Prostate gland (tissue), 2 donors: ENCODE results near the gene ECD. TPM values are rescaled to one million over a fixed set of nuclear protein-coding genes. Genes with fewer than 3 reads are reported as not detected.

Experiments
- DNase-seq: peaks from one replicate; pipeline ENCODE4 v3.0.0-alpha.2; 2019; ENCODE audit warnings: low spot score
- H3K27ac ChIP-seq, 2 donors: fragments of 200-600 bp; sonication (generic); 2 replicates each; pipeline ENCODE4 v1.5.1; 2017 to 2019
- H3K27me3 ChIP-seq: fragments of 200-600 bp; sonication (generic); replicated peaks from 2 replicates; pipeline ENCODE4 v1.5.1; 2019; ENCODE audit not compliant: insufficient read depth
- H3K36me3 ChIP-seq, 2 donors: fragments of 200-600 bp; sonication (generic); 1 replicate in 1 of 2; 2 replicates in 1 of 2; pipeline versions ENCODE4 v1.5.1 to v1.8.1; 2017 to 2019
- H3K4me1 ChIP-seq: fragments of 200-600 bp; sonication (generic); replicated peaks from 2 replicates; pipeline ENCODE4 v1.5.1; 2019
- H3K4me3 ChIP-seq, 2 donors: fragments of 200-600 bp; sonication (generic); 2 replicates each; pipeline ENCODE4 v1.5.1; 2017 to 2019
- H3K9me3 ChIP-seq: fragments of 200-600 bp; sonication (generic); 2 replicates; pipeline ENCODE4 v1.5.1; 2017
- CTCF ChIP-seq, 4 experiments: fragments of 200-600 bp in 2 of 4; fragments of 450-650 bp in 2 of 4; sonication (generic) in 2 of 4; IDR thresholded peaks; 1 replicate in 3 of 4; 2 replicates in 1 of 4; pipeline ENCODE4 v1.5.1; 2016 to 2019; ENCODE audit warnings: antibody characterized with exemption in 4 of 4, mild to moderate bottlenecking in 2 of 4, moderate library complexity in 2 of 4
- POLR2A ChIP-seq: fragments of 450-650 bp; IDR thresholded peaks from one replicate; pipeline ENCODE4 v1.6.1; 2016; ENCODE audit warnings: antibody characterized with exemption, mild to moderate bottlenecking
- POLR2AphosphoS5 ChIP-seq: sonication (generic); formaldehyde crosslinking; IDR thresholded peaks from one replicate; pipeline ENCODE4 v1.6.1; 2017; ENCODE audit warnings: antibody characterized with exemption
- WGBS: methylation state at CpG from one replicate; pipeline ENCODE4 v1.1.5; 2018; 5-methylcytosine and 5-hydroxymethylcytosine counted together
- intact Hi-C: fragments of 100-400 bp; cut with DNase I; formaldehyde crosslinking; loops from one replicate; pipeline ENCODE4 v1.14.2; 2022
- total RNA-seq, 2 donors: library from RNA; depleted of rRNA; stranded (reverse); fragments of >200 nt; gene quantifications; one replicate each; pipeline ENCODE4 v1.1.0, GENCODE V29; 2016

ECD gene
- total RNA-seq, 2 donors from 2014 or later, result 26.0 to 40.7 TPM

- intact Hi-C loops, result loop anchor here (5.0 kb wide), 2 partner anchors 70 to 85 kb away; partner anchors contain the start of genes MRPS16 and P4HA1
These were observed 836 bp downstream of the ECD start for GRCh38 chr10:73166972-73167371.

GRCh38 chr10:73163096-73163495 lies 4.7 kb downstream of the ECD start:
- TF ChIP-seq CTCF (IDR thresholded peaks at IDR 0.05) (no peak), POLR2AphosphoS5 (no peak), POLR2A (no peak)
- no peaks in the 10 kb centered on the region for H3K36me3 ChIP-seq
- no peaks in the 10 kb centered on the region for H3K27me3 ChIP-seq
- H3K27ac ChIP-seq, result no peak overlapping the region
- 95% methylated on average over 2 of the region's 2 CpGs for WGBS
- peaks cover 7% of the 10 kb centered on the region for H3K4me1 ChIP-seq
- intact Hi-C loops, result no loop called here
- H3K4me3 ChIP-seq, result no peak overlapping the region
- no peaks in the 10 kb centered on the region for H3K9me3 ChIP-seq
- DNase-seq, result no peak

More at GRCh38 chr10:73166972-73167371, 836 bp downstream of the ECD start:
- no peak for TF ChIP-seq CTCF (IDR thresholded peaks at IDR 0.05)
- TF ChIP-seq POLR2AphosphoS5, result no peak
- TF ChIP-seq POLR2A, result no peak
- Histone ChIP-seq H3K27me3 (no peaks in the 10 kb centered on the region), H3K4me3 (peak overlapping the region; percentile 75 to 86), H3K36me3 (no peaks in the 10 kb centered on the region), H3K9me3 (no peaks in the 10 kb centered on the region), H3K4me1 (peaks cover 11% of the 10 kb centered on the region), H3K27ac (peak overlapping the region in 1 of 2 donors; percentile 93)
- WGBS, result 81% methylated on average over 2 of the region's 2 CpGs
- no peak for DNase-seq

- DNase-seq, result no peak
- H3K4me1 ChIP-seq, result peaks cover 3% of the 10 kb centered on the region
- H3K9me3 ChIP-seq, result no peaks in the 10 kb centered on the region
- intact Hi-C loops, result no loop called here
- H3K4me3 ChIP-seq, result no peak overlapping the region
- H3K27ac ChIP-seq, result no peak overlapping the region
- no peaks in the 10 kb centered on the region for H3K27me3 ChIP-seq
- no peaks in the 10 kb centered on the region for H3K36me3 ChIP-seq
- TF ChIP-seq POLR2AphosphoS5, result no peak
- no peak for TF ChIP-seq CTCF (IDR thresholded peaks at IDR 0.05)
- no peak for TF ChIP-seq POLR2A
- WGBS, result 97% methylated on average over 3 of the region's 3 CpGs
These were observed 6.1 kb downstream of the ECD start for GRCh38 chr10:73161662-73162061.

GRCh38 chr10:73161079-73161478 lies 6.7 kb downstream of the ECD start:
- H3K4me3 ChIP-seq, result no peak overlapping the region
- peaks cover under 1% of the 10 kb centered on the region for H3K4me1 ChIP-seq
- no peaks in the 10 kb centered on the region for H3K27me3 ChIP-seq
- WGBS, result 94% methylated on average over 1 of the region's 1 CpG
- TF ChIP-seq CTCF (IDR thresholded peaks at IDR 0.05), result no peak
- TF ChIP-seq POLR2A, result no peak
- TF ChIP-seq POLR2AphosphoS5, result no peak
- peaks cover 0 to 3% of the 10 kb centered on the region in 2 donors for H3K36me3 ChIP-seq
- no peak overlapping the region for H3K27ac ChIP-seq
- DNase-seq, result no peak
- no peaks in the 10 kb centered on the region for H3K9me3 ChIP-seq
- intact Hi-C loops, result no loop called here

- intact Hi-C loops, result loop anchor here (5.0 kb wide), 1 partner anchor 797 kb away; no protein-coding TSS in a partner anchor
- no peaks in the 10 kb centered on the region for H3K27me3 ChIP-seq
- H3K4me3 ChIP-seq, result no peak overlapping the region
- H3K4me1 ChIP-seq, result no peaks in the 10 kb centered on the region
- no peak overlapping the region for H3K27ac ChIP-seq
- TF ChIP-seq CTCF (IDR thresholded peaks at IDR 0.05) (peak; percentile 26 to 73 (median 64)), POLR2AphosphoS5 (peak; percentile 27), POLR2A (no peak)
- peaks cover 0 to 6% of the 10 kb centered on the region in 2 donors for H3K36me3 ChIP-seq
- WGBS, result 11% methylated on average over 5 of the region's 5 CpGs
- peak; percentile 37 for DNase-seq
- H3K9me3 ChIP-seq, result no peaks in the 10 kb centered on the region
These were observed 8.7 kb downstream of the ECD start for GRCh38 chr10:73159038-73159648.
